HG02973 (cell line): ENCODE results near the gene DHX29.
"Not testable (repeated sequence)": the region's sequence is repeated elsewhere in the genome, so short reads cannot be mapped to it uniquely, and the experiment has no call there.

Experiments used
- ATAC-seq: cut with Tn5 transposase; IDR thresholded peaks from one replicate; pipeline ENCODE4 v1.9.1; 2021; ENCODE audit warnings: moderate library complexity; ENCODE audit not compliant: unreplicated experiment

The DHX29 gene

DNA sequence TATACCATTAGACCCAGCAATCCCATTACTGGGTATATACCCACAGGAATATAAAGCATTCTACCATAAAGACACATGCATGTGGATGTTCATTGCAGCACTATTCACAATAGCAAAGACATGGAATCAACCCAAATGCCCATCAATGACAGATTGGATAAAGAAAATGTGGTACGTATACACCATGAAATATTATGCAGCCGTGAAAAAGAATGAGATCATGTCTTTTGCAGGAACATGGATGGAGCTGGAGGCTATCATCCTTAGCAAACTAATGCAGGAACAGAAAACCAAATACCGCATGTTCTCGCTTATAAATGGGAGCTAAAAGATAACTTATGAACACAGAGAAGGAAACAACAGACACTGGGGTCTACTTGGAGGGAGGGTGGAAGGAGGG lies 10.7 kb upstream of the DHX29 start:
- not testable (repeated sequence) for ATAC-seq

DNA sequence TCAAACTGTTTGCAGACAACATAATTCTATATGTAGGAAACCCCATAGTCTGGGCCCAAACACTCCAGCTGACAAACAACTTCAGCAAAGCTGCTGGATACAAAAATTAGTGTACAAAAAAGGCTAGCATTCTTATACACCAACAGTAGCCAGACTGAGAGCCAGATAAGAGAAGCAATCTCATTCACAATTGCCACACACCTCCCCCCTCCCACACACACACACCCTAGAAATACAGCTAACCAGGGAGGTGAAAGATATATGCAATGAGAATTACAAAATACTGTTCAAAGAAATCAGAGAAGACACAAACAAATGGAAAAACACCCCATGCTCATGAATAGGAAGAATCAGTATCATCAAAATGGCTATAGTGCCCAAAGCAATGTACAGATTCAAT lies 9.3 kb upstream of the DHX29 start:
- no peak for ATAC-seq

DNA sequence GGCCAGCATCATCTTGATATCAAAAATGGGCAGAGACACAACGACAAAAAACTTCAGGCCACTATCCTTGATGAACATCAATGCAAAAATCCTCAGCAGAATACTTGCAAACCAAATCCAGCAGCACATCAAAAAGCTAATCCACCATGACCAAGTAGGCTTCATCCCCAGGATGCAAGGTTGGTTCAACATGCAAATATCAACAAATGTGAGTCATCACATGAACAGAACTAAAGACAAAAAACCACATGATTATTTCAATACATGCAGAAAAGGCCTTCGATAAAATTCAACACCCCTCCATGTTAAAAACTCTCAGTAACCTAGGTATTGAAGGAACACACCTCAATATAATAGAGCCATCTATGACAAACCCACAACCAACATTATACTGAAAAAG lies 8.8 kb upstream of the DHX29 start:
- no peak for ATAC-seq

DNA sequence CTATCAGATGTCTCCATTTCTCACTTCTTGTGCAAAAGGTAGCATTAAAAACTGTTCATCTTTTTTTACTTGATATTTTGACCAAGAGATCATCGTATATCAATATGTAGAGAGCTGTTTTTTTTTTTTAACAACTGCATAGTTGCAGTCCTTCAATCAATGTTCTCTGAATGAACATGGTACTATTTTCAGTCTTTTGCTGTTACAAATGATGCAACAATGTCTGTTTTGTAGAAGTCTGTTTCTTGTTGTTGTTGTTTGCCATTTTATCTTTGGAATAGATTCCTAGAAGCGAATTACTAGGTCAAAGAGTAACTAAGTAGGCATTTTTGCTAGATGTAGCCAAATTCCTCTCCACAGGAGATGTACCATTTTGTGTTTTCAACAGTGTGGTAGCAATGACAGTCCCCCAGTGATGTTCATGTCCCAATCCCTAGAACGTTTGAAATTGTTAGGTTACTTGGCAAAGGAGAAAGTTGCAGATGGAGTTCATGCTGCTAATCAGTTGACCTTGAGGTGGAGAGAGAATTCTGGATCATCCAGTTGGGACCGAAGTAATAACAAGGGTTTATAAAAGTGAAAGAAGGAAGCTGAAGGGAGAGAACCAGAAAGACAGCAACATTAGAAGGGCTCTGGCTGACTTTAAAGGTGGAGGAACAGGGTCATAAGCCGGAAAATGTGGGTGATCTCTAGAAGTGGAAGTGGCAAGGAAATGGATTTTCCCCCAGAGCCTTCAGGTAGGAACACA lies 6.5 kb upstream of the DHX29 start:
- ATAC-seq, result no peak

DNA sequence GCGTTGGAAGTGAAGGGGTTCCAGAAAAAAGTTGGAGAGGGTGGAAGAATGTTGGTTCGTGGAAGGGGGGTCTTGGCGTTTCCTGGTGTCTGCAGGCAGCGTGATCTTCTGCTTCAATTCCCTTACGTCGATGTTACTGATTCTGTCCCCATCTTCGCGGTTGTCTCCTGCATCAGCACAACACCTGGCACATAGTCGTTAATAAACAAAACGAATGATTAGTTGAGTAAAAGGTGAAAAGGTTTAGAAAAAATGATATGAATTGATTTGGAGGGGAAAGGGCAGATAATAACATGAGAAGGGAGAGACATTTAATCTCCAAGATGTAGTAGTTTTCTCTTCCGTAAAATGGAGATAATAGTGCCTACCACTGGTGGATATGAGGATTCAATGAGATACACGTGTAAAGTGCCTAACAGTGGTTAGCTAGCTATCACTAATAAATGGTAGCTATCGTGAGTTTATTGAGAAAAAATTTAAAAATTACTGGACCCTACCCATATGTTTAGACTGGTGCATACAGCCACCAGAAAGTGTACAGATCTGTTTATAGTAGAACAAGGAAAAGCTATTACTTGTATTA lies 851 bp upstream of the DHX29 start:
- no peak for ATAC-seq

DNA sequence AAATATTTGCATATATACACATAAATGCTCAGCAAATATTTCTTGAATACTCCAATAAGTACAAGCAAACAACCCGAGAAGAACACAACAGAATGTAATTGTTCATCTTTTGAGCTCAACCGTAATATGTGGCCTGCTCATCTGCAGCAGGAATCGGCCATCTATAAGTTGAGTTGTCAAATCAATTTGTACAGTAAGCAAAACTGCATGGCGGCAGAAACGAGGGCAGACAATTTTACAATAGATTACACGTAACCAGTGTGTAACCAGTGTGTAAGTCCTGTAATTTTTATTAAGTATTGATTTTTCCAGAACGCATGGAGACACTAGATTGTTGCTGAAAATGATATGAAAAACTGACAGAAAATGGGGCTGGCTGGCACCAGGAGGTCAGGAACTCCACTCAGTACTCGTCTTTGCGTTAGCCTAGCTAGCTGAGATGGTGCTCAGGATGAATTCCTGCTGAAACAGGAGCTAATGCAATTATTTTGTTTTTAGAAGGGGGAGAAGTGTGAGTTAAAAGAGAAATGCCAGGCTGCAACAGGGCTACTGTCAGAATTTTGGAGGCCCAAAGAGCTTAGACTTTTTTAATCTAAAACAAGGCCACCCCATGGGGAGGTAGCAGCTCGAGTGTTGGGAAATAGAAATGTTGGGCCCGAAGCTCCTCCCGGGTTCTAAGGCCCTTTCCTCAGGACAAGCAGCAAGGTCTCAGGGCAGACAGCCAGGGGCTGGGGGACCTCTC lies 682 bp downstream of the DHX29 start:
- ATAC-seq, result no peak

DNA sequence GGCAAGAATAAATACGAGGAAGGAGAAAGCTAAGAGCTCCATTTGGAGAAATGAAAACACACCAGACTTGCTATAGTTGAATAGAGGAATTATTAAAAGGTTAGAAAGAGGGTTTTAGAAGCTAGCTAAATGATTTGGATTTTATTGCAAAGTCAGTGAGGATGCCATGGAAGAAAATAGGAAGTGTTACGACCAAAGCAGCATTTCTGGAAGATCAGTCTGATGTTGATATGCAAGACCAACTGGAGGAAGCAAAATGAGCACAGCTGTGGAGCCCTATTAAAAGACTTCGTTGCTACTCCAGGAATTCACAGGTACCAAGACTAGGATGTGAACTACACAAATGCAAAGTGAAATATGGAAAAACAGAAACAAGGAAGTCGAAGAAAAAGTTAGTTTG lies 2.1 kb downstream of the DHX29 start:
- ATAC-seq, result no peak

DNA sequence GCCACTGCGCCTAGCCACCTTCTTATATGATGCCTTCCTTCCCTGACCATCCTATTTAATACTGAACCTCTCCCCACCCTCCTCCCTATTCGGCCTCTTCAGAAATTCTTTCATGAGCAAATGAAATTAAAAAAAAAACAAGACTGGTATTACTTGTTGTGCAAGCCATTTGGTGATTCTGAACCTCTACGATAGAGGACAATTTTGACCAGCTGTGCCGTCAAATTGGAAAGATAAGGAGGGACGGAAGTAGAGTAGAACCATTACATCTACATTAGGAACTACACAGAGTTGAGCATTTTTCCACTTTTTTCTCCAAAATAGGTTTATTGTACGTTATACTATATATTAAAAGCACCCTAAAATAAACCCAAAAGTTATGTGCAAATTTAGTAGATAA lies 2.9 kb downstream of the DHX29 start:
- no peak for ATAC-seq

DNA sequence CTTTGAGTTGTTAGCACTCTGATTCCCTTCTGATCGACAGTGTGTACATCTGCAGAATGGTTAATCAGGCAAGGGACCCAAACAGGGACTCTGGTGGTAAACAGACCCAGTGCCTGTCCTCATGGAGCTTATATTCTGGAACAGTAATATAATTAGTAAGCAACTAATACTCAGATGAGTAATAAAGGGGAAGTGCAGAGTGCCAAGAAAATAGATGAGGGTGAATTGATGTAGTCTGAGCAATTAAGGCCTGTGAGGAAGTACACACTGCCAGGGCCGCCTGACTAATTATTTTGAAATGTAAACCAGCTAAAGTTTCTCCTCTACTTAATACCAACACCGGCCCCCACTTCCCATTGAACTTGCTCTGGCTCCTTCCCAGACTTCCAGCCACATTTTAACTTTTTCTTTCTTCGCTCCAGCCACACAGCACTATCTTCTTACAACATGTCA lies 4.2 kb downstream of the DHX29 start:
- no peak for ATAC-seq

DNA sequence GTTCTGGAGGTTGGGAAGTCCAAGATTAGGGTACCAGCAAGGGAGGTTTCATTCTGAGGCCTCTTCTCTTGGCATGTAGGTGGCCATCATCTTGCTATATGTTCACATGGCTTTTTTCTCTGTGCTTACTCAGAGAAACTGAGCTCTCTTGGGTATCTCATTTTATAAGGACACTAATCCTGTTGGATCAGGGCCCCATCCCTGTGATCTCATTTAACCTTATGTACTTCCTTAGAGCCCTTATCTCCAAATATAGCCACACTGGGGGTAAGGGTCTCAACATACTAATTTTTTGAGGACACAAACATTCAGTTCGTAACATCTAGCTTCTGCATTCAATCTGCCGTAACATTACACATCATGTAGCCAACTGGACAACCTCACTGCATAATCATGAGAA lies 6.6 kb downstream of the DHX29 start:
- ATAC-seq, result no peak

DNA sequence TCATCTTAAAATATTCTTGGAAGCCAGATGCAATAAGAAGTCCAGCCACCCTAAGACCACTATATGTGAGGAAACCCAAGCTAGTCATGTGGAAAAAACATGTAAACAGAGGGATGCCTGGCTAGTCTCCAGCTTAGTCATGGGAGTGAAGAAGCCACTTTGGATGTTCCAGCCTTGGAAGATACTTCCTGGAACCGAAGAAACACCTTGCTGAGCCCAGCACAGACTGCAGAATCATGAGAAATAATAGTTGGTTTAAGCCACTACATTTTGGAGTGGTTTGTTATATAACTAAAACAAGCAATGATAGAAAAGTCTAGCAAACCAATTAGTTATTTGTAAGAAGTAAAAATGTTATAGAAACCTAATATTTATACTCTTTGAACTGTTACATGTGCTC lies 12.6 kb downstream of the DHX29 start:
- ATAC-seq, result no peak

DNA sequence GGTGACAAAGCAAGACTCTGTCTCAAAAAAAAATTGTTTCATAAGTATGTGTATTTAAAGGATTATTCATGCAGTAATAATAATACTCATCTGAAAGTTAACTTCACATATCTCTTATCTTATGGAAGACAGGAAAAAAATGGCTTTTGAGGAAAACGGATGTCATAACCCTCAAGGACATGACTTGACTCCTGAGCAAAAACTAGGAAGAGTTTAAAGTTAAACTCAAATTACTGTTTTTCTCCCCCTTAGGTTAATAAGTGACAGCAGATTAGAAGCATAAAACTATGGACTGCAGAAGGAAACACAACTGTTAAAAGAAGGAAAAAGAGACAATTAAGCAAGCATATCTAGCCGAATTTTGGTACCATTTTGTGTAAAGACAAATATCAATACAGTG lies 16.5 kb downstream of the DHX29 start:
- ATAC-seq, result no peak

DNA sequence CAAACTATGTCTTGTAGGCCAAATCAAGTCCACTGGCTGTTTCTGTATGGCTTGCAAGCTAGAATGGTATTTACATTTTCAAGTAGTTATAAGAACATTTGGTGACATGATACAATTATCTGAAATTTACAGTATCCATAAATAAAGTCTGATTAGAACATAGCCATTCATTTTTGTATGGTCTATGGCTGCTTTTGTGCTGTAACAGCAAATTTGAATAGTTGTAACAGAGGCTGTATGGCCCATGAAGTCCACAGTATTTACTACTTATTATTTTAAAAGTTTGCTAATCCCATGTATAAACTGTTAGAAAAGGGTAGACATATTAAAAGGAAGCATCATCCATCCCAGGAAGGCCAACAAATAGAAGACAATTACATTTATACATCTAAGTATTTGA lies 17.7 kb downstream of the DHX29 start:
- no peak for ATAC-seq

DNA sequence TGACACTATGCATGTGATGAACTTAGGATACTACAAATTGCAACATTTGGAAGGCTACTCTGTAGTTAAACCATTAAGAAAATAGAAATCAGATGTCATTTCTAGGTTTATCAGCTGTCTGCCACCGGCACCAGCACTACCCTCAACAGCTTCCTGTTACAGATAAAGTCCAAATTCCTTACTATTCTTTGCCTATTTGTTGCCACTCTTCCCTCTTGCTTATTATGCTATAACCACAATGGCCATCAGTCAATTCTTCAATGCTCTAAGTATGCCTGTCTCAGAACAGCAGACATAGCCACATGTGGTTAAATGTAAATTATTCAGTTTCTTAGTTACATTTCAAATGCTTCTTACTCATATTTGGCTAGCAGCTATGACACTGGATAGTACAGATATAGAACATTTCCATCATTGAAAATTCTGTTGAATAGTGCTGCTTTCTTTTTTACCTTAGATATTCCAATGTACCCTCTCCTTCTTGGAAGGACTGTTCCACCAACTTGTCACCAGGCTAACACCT lies 21.0 kb downstream of the DHX29 start:
- no peak for ATAC-seq

DNA sequence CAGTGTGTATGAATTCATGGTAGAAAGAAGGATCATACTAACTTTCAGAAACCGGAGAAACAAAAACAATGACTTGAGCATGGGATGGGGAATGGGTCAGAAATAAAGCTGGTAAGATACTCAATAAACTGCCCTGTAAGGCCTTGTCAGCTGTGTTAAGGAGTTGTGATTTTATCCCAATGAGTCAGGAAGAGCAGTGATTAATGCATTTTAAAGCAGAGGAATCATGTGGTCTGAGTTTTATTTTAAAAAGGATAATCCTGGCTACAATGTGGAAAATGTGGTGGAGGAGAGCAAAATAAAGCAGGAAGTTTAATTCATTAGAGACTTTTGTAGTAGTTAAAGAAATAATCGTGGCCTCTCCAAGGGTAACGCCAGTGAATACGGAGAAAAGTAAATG lies 28.7 kb downstream of the DHX29 start:
- ATAC-seq, result no peak

DNA sequence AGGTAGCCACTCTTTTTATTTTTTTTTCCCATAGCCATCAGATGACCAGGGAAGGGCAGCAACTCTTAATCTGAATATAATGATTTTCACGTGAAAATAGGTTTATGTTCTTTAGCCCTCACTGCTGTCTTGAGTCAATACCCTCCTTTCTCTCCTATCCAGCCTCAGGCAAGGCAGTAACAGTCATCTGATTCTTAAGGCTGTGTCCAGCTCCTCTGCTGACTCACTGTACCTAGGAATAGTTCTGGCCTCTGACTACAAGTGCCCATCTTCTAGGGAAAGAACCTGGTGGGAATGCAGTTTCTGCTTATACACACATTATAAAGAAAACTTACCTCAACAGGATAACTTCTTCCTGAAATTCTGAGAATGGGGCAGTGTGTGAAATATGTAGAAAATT lies 30.7 kb downstream of the DHX29 start:
- ATAC-seq, result no peak

DNA sequence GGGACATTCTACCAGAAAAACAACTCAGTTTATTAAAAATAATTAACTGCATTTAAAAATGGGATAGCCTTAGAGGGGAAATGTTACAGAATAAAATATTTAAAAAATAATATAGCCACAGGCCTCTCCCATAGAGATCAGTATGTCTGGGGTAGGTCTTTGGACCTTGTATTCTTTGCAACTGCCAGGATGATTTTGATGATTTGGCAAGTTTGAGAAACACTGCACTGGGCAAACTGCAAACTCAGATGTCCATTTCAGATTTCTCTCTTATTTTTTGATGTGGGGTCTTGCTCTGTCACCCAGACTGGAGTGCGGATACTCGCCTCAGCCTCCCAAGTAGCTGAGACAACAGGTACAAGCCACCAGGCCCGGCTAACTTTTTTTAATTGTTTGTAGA lies 49.2 kb downstream of the DHX29 start:
- no peak for ATAC-seq

DNA sequence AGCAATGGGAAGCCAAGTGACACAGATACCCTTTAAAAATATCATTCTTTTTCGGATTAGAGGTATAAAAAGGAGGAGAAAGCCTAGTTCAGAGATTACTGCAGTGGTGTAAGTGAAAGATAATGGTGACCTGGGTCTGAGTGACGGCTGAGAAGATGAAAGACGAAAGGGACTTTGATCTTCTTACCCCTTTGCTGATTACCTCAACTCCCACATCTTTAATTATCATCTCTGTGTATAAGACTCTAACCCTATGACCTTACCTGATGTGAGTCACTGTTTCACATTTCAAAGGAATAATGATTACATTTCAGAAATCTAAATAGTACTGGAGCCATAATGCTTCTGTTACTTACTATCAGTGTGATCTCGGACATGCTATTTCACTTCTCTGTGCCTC lies 52.7 kb downstream of the DHX29 start:
- no peak for ATAC-seq

DNA sequence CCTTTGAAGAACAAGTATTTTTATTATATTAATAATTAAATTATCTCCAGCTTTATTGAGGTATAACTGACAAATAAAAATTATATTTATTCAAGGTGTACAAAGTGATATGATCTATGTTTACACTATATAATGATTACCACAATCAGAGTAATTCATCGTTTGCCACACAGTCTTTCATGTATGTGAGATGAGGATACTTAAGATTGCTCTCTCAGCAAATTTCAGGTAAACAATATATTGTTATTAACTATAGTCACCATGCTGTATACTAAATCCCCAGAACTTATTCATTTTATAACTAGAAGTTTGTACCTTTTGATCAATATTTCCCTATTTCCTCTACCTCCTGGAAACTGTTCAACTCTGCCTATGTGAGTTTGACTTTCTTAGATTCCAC lies 57.4 kb downstream of the DHX29 start:
- ATAC-seq, result no peak

DNA sequence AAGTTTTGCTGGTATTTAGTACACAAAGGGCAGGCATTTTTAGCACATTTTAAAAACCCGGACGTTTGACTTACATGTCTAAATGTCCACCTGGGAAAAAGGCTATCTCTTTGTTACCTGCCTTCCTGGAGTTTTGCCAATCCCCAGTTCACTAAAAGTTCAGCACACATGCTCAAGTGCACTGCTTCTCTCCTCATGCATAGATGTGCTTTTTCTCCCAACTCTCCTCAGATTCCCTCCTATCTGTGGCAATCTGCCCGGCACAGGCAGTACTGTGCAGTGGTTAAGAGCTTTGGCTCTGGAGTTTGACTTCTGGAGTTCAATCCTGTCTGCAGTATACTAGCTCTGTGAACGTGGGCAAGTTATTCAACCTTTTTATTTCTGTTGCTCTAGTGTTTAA lies 65.7 kb downstream of the DHX29 start:
- no peak for ATAC-seq

DNA sequence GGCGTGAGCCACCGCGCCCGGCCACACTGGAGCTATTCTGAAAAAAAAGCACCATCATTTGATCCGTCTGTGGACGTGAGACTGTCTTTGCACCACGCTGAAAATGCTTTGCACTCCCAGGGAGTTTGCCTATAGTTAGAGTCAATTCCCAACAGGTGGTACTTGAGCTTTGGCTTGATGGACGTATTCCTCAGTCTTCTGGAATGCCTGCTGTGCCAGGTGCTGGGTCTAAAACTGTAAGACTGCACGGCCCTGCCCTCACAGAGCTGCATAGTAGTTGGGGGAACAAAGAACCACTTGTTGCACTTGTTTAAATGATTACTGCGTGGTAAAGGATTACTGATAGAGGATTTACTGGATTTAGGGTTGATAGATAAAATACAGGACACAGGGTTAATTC lies 70.7 kb downstream of the DHX29 start:
- no peak for ATAC-seq

DNA sequence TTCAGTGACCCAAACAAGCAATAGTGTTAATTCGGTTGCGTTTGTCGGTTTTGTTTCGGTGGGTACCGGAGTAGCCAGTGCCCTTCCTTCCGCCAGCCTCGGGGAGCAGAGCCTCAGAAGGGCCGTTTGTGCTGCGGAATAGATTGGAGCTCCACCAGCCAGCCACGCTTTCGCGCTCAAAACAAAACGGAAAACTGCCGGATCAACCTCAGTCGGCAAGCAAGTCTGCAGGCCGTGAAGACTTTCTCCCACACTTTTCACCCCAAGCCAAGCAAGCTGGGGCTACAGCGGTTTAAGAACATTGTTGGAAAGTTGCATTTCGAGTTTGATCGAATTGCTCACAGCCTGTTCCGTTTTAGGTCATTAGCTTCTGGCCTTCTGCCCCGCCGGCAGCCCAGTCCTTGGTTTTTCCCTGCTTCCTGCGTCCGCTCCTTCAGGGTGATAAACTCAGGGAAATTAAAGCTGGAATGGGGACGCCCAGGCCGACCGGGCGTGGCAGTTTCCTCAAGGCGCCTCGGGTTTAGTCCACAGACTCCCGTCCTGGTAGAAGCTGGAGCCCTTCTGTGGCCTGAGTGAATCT lies 73.3 kb downstream of the DHX29 start:
- ATAC-seq, result no peak
